ENCODE results near the gene ADH5. TPM values are rescaled to one million over a fixed set of nuclear protein-coding genes. Genes with fewer than 3 reads are reported as not detected.

ADH5 gene
- total and polyA plus RNA-seq, 9 of the 15 experiments (the other 6 are each of a cell fraction or from before 2014, with no cell fraction given) = 115 to 310 (median 200) TPM

DNA sequence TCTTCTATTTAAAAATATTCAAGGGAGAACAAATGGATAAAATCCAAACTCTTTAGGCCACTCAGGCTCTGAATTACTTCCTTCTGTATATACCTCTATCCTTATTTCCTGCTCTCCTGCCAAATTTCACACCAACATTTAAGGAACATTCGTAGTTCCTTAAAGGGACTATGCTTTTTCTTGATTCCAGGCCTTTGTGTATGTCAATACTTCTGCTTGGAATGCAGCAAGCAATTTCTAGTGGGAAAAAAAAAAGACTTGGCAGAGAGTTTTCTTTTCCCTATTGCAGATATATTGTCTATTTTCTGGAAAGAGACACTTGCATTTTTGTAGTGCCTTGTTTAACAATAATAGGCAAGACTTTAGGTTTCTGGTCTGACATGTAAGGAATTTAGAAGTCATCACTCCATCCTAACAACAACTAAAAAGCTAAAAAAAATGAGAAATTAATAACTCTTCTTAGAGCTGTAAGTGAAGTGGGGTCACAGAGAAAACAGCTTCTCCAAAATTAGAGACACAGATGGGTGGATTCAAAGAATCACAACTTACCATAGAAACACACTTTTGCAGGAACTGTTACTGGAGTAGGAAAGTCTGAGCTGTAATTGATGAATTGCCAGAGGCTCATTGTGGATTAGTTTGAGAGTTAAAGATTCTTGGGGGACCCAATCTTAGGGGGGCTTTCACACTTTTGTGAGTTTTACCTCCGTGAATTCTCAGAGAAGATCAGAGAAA is 2.1 kb upstream of the ADH5 start:
- Histone ChIP-seq H2AFZ (ENCODE audit: low read depth, low read length) (peak overlapping the region; percentile 37; the same call in 1 of the 2 replicates), H3K9ac (ENCODE audit: insufficient read depth in 1 of 2, low read depth in 2 of 2, low read length in 2 of 2) (peak overlapping the region; percentile 41 to 92; a peak in 3 of 4 replicates), H3K4me1 (replicated peaks in 1 of 2; ENCODE audit: control insufficient read depth in 2 of 2, insufficient read depth in 2 of 2, low read length in 2 of 2) (peaks cover 4 to 7% of the 10 kb centered on the region in 2 experiments; a peak in 3 of 5 replicates), H3K79me2 (ENCODE audit: control insufficient read depth, insufficient read depth, low read length) (peaks cover 67% of the 10 kb centered on the region), H3K4me2 (ENCODE audit: insufficient read depth, low read length) (peak overlapping the region; percentile 94), H3K9me3 (replicated peaks; ENCODE audit: control insufficient read depth, insufficient read depth, low read depth, low read length) (no peaks in the 10 kb centered on the region), H3K4me3 (peak overlapping the region; percentile 92), H3K9me1 (ENCODE audit: control insufficient read depth, insufficient read depth, low read length) (no peaks in the 10 kb centered on the region), H4K20me1 (replicated peaks; ENCODE audit: control insufficient read depth, insufficient read depth, low read length) (no peaks in the 10 kb centered on the region), H3K27ac (ENCODE audit: extremely low read depth, low read depth, low read length) (peak overlapping the region; percentile 90), H3K27me3 (ENCODE audit: control insufficient read depth in 2 of 2, insufficient read depth in 2 of 2, low read length in 2 of 2) (no peaks in the 10 kb centered on the region), H3K36me3 (ENCODE audit: control insufficient read depth, insufficient read depth, low read length) (peaks cover 3% of the 10 kb centered on the region; the same call in 1 of the 3 replicates)
- TF ChIP-seq KAT7 (CRISPR knock-in tag; IDR thresholded peaks at IDR 0.05; ENCODE audit: borderline replicate concordance) = peak; percentile 63; the same call in 1 of the 2 replicates
- TF ChIP-seq, protein P1, sequence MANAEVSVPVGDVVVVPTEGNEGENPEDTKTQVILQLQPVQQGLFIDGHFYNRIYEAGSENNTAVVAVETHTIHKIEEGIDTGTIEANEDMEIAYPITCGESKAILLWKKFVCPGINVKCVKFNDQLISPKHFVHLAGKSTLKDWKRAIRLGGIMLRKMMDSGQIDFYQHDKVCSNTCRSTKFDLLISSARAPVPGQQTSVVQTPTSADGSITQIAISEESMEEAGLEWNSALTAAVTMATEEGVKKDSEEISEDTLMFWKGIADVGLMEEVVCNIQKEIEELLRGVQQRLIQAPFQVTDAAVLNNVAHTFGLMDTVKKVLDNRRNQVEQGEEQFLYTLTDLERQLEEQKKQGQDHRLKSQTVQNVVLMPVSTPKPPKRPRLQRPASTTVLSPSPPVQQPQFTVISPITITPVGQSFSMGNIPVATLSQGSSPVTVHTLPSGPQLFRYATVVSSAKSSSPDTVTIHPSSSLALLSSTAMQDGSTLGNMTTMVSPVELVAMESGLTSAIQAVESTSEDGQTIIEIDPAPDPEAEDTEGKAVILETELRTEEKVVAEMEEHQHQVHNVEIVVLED (CRISPR knock-in tag; IDR thresholded peaks at IDR 0.05) = no peak
- POLR2A ChIA-PET = no interaction called here
- ATAC-seq (no peak), FAIRE-seq (no peak), DNase-seq (ENCODE audit: extremely low read depth in 1 of 4, low spot score in 3 of 4) (no peak)
- CTCF ChIA-PET (ENCODE audit: low intra/inter-chr PET ratio) = no interaction called here
- 4% methylated on average over 2 of the region's 2 CpGs for WGBS (ENCODE audit: insufficient coverage, low coverage, missing lambda C conversion rate)
- intact Hi-C loops (cut with micrococcal nuclease) = no loop called here
- in situ Hi-C loops (cut with MboI) = no loop called here
- BruUV-seq (replicated peaks) = no TSS peak
